ENCODE results near the gene BRF1.

The BRF1 gene

GRCh38 chr14:105333613-105334364, 33.0 kb upstream of the BRF1 start:
- Histone ChIP-seq H4K20me1 (ENCODE audit: insufficient read depth, low read length, poor library complexity, severe bottlenecking) (no peaks in the 10 kb centered on the region), H3K9me2 (replicated peaks; ENCODE audit: low read depth, low read length) (no peaks in the 10 kb centered on the region), H3K4me3 (ENCODE audit: low read length, poor library complexity, severe bottlenecking) (no peak overlapping the region), H3K9ac (ENCODE audit: low read depth, low read length, poor library complexity, severe bottlenecking) (no peak overlapping the region), H3K79me2 (ENCODE audit: insufficient read depth, low read length) (peaks cover 61% of the 10 kb centered on the region; the same call in 1 of the 2 replicates), H2AFZ (ENCODE audit: low read length) (no peak overlapping the region), H3K27me3 (ENCODE audit: insufficient read depth, low read length, poor library complexity, severe bottlenecking) (no peaks in the 10 kb centered on the region), H3F3A (ENCODE audit: low read depth) (no peaks in the 10 kb centered on the region), H3K9me3 (ENCODE audit: insufficient read depth, low read depth, low read length) (no peaks in the 10 kb centered on the region), H3K4me2 (ENCODE audit: low read depth, low read length, poor library complexity, severe bottlenecking) (no peak overlapping the region), H3K36me3 (ENCODE audit: insufficient read depth, low read length) (peaks cover 2% of the 10 kb centered on the region; the same call in 1 of the 2 replicates), H3K4me1 (ENCODE audit: insufficient read depth, low read length, poor library complexity, severe bottlenecking) (peaks cover 23% of the 10 kb centered on the region)
- TF ChIP-seq CTCF (conservative IDR thresholded peaks at IDR 0.05; ENCODE audit: low read length) = no peak
- TF ChIP-seq EZH2phosphoT487 (IDR thresholded peaks at IDR 0.05; ENCODE audit: borderline replicate concordance) = no peak

DNA sequence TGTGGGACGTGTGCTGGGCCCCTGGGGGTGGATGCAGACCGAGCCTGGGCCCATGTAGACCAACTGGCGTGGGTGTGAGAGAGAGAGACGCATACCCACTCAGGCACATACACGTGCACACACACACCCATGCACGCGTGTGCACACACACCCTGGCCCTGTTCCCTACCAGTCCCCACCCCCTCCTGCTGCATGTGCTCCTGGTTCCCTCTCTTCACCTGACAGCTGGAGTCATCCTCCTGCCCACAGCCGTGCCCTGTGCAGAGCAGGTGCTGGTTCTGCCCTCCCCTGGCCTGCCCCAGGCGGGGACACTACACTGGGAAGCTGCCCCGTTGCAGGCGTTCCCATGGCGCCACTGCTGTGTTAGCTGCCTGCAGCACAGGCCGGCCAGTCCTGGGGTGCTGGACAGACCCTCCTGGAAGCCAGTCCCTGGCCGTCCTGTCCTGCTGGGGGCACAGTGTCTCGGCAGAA, 32.3 kb upstream of the BRF1 start:
- peaks cover 2% of the 10 kb centered on the region; the same call in 1 of the 2 replicates for H3K36me3 ChIP-seq (ENCODE audit: insufficient read depth, low read length)

DNA sequence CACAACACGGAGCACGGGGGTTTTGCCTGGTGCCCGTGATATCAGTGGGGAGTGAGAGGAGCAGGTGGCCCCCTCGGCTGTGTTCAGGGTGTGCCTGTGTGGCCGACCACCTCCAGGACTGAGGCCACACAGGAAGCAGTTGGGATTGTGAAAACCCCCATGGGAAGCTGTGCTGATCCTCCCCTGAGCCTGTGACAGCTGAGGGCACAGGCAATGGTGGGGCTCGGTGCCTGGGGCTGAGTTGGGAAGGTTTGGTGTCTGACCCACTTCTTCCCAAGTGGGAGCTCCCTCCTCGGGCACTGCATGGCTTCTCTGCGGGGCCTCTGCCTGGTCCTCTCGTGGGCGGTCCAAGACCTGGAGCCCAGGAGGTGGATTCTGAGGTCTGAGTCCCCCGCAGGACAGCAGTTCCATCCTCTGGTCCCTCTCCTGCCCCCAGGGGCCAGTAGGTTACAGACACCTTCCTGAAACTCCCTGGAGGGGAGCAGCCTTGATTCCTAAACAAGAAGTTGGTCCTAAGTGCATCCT, 31.6 kb upstream of the BRF1 start:
- Histone ChIP-seq H3K4me1 (ENCODE audit: insufficient read depth, low read length, poor library complexity, severe bottlenecking) (peaks cover 23% of the 10 kb centered on the region), H3K9ac (ENCODE audit: low read depth, low read length, poor library complexity, severe bottlenecking) (no peak overlapping the region), H3F3A (ENCODE audit: low read depth) (no peaks in the 10 kb centered on the region), H3K9me3 (ENCODE audit: insufficient read depth, low read depth, low read length) (no peaks in the 10 kb centered on the region), H3K4me2 (ENCODE audit: low read depth, low read length, poor library complexity, severe bottlenecking) (no peak overlapping the region), H2AFZ (ENCODE audit: low read length) (no peak overlapping the region), H3K27me3 (ENCODE audit: insufficient read depth, low read length, poor library complexity, severe bottlenecking) (no peaks in the 10 kb centered on the region), H4K20me1 (ENCODE audit: insufficient read depth, low read length, poor library complexity, severe bottlenecking) (peaks cover 4% of the 10 kb centered on the region), H3K79me2 (ENCODE audit: insufficient read depth, low read length) (peaks cover 59% of the 10 kb centered on the region; the same call in 1 of the 2 replicates), H3K36me3 (ENCODE audit: insufficient read depth, low read length) (peaks cover 2% of the 10 kb centered on the region; the same call in 1 of the 2 replicates), H3K9me2 (replicated peaks; ENCODE audit: low read depth, low read length) (no peaks in the 10 kb centered on the region), H3K4me3 (ENCODE audit: low read length, poor library complexity, severe bottlenecking) (no peak overlapping the region)
- TF ChIP-seq CTCF (conservative IDR thresholded peaks at IDR 0.05; ENCODE audit: low read length) = no peak
- no peak for TF ChIP-seq EZH2phosphoT487 (IDR thresholded peaks at IDR 0.05; ENCODE audit: borderline replicate concordance)

More for the DNA sequence above, 32.3 kb upstream of the BRF1 start:
- no peaks in the 10 kb centered on the region for H3F3A ChIP-seq (ENCODE audit: low read depth)
- peaks cover 58% of the 10 kb centered on the region; the same call in 1 of the 2 replicates for H3K79me2 ChIP-seq (ENCODE audit: insufficient read depth, low read length)
- no peaks in the 10 kb centered on the region for H3K9me3 ChIP-seq (ENCODE audit: insufficient read depth, low read depth, low read length)
- H2AFZ ChIP-seq (ENCODE audit: low read length) = no peak overlapping the region
- peaks cover 23% of the 10 kb centered on the region for H3K4me1 ChIP-seq (ENCODE audit: insufficient read depth, low read length, poor library complexity, severe bottlenecking)
- no peak overlapping the region for H3K9ac ChIP-seq (ENCODE audit: low read depth, low read length, poor library complexity, severe bottlenecking)
- no peaks in the 10 kb centered on the region for H3K27me3 ChIP-seq (ENCODE audit: insufficient read depth, low read length, poor library complexity, severe bottlenecking)
- TF ChIP-seq CTCF (conservative IDR thresholded peaks at IDR 0.05; ENCODE audit: low read length) = no peak
- no peak for TF ChIP-seq EZH2phosphoT487 (IDR thresholded peaks at IDR 0.05; ENCODE audit: borderline replicate concordance)
- H3K4me3 ChIP-seq (ENCODE audit: low read length, poor library complexity, severe bottlenecking) = no peak overlapping the region
- H4K20me1 ChIP-seq (ENCODE audit: insufficient read depth, low read length, poor library complexity, severe bottlenecking) = no peaks in the 10 kb centered on the region
- H3K4me2 ChIP-seq (ENCODE audit: low read depth, low read length, poor library complexity, severe bottlenecking) = no peak overlapping the region
- no peaks in the 10 kb centered on the region for H3K9me2 ChIP-seq (replicated peaks; ENCODE audit: low read depth, low read length)
